Suppressor macrophage treated with lipopolysaccharide for 4 hours (primary cell): ENCODE measurements around the gene TMEM205.

Experiments
- DNase-seq: peaks from one replicate; pipeline ENCODE4 v3.0.0-alpha.2; 2020

Gene TMEM205

DNA sequence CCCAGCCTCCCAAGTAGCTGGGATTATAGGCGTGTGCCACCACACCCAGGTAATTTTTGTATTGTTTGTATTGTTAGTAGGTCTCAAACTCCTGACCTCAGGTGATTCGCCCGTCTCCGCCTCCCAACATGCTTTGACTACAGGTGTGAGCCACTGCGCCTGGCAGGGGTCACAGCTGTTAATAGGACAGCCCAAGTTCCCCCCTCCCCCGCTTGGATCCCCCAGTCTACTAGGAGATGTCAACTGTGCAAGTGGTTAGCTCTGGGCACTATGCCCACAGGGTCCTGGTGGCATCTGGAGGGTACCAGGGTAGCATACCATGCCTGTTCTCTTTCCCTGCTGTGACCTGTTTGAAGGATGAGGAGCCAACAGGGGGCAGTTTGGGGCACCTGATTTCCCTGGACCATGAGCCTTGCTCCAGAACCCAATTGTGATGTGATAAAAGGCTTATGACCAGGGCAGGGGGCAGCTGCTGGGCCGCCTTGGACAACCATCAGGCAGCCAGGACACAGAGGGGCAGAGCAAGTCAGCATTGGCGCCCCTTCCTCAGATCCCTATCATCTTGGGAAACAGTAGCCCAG lies 50.3 kb downstream of the TMEM205 start, which contains the start of gene TSPAN16:
Gene TSPAN16, plus strand, starts transcription at position 496 of the 581 bp plus-strand sequence. CDS start 138 bp downstream, outside the sequence.
- no peak for DNase-seq

DNA sequence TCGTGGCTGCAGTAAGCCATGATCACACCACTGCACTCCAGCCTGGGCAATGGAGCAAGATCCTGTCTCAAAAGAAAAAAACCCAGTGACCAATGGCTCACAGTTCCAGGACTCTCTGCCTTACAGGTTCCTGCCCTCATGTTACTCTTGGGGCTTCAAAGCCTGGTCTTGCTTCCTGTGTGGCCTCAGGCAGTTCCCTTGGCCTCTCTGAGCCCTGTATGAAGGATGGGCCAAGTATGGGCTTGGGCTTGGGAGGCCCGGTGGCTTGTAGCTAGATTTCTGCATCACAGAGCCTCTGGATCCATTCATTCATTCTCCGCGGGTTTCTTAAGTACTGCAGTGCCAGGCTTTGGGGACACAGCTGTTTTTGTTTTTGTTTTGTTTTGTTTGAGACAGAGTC lies 50.9 kb downstream of the TMEM205 start:
- DNase-seq = no peak

DNA sequence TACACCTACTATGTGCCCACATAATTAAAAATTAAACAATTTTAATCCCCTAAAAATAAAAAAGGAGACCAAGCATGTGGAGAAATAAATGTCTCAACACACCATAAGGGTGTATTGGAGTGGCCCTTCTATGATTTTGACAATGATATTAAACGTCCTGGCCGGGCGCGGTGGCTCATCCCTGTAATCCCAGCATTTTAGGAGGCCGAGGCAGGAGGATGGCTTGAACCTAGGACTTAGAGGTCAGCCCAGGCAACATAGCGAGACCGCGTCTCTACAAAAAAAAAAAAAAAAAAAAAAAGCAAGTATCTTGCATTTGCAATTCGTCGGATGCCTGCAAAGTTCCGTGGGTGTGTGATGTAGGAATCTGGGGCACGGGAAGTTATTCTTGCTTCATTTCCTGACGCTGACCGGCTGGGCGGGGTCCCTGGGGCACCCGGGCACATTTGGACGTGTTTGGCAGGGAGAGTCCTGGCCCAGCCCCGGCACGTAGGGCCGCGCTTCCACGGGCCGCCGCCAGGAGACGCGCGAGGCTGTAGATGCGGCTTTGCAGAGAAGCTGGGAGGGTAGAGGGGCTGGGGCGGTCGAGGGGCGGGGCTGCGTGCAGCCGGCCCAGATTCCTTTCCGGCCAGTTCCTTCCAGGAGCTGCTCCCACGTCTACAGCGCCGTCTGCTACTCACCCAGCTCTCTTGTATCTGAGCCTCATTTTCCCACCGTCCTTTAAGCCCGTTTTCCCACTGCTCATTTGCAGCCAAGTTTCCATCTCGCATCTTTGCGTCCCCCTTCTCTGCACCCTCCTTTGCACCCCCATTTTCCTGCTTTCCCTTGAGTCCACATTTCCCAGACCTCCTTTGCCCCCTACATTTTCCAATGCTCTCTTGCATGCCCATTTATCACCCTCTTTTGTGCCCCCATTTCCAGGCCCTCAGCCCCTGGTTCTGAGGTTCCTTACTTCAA lies 52.4 kb downstream of the TMEM205 start:
- DNase-seq = peak; percentile 98
